Muscle layer of colon (tissue), 2 donors: ENCODE measurements around the gene ERICH4.

Source experiments
- H3K27ac ChIP-seq: one replicate; pipeline ENCODE4 v1.7.0; 2013; ENCODE audit warnings: low read depth, mild to moderate bottlenecking, low read length, moderate library complexity
- H3K27me3 ChIP-seq, 2 donors: one replicate each; pipeline ENCODE4 v1.7.0; 2013; ENCODE audit warnings: low read length in 2 of 2, mild to moderate bottlenecking in 2 of 2; ENCODE audit not compliant: insufficient read depth in 2 of 2, control insufficient read depth in 1 of 2
- H3K36me3 ChIP-seq: one replicate; pipeline ENCODE4 v1.7.0; 2013; ENCODE audit warnings: mild to moderate bottlenecking, low read length; ENCODE audit not compliant: insufficient read depth
- H3K4me1 ChIP-seq: one replicate; pipeline ENCODE4 v1.7.0; 2013; ENCODE audit warnings: mild to moderate bottlenecking, low read length; ENCODE audit not compliant: insufficient read depth
- H3K4me3 ChIP-seq, 2 donors: one replicate each; pipeline ENCODE4 v1.7.0; 2013; ENCODE audit warnings: low read length in 2 of 2, low read depth in 1 of 2, mild to moderate bottlenecking in 1 of 2, moderate library complexity in 1 of 2
- H3K9ac ChIP-seq: one replicate; pipeline ENCODE4 v1.7.0; 2013; ENCODE audit warnings: low read length
- H3K9me3 ChIP-seq: one replicate; pipeline ENCODE4 v1.7.0; 2013; ENCODE audit warnings: mild to moderate bottlenecking, low read length
- donor health status: abdominal sarcoma.
- donor health status: Adenocarcinoma of cecum.

The ERICH4 gene

GRCh38 chr19:41442473-41443355, at the start of gene ERICH4:
TSS of gene ERICH4 (plus strand) at chr19:41443156. CDS start at chr19:41443170, 14 bp downstream.
- no peak within 1 kb of the TSS for H3K9ac ChIP-seq
- H3K27me3 ChIP-seq: peaks cover 0 to 5% of the 10 kb centered on the region in 2 donors
- H3K4me3 ChIP-seq: no peak within 1 kb of the TSS

GRCh38 chr19:41395355-41395754, 47.6 kb upstream of the ERICH4 start:
- H3K4me1 ChIP-seq: peaks cover 12% of the 10 kb centered on the region
- H3K9ac ChIP-seq: no peak overlapping the region
- peaks cover 15% of the 10 kb centered on the region for H3K36me3 ChIP-seq
- H3K27me3 ChIP-seq: no peaks in the 10 kb centered on the region
- H3K27ac ChIP-seq: no peak overlapping the region
- no peak overlapping the region for H3K4me3 ChIP-seq
- H3K9me3 ChIP-seq: no peaks in the 10 kb centered on the region

More at GRCh38 chr19:41442473-41443355, at the start of gene ERICH4:
- Histone ChIP-seq H3K9me3 (no peaks in the 10 kb centered on the region), H3K36me3 (no peaks in the 10 kb centered on the region), H3K27ac (no peak within 1 kb of the TSS), H3K4me1 (peaks cover 13% of the 10 kb centered on the region)

GRCh38 chr19:41397086-41398049, 45.6 kb upstream of the ERICH4 start, which contains the start of the genes BCKDHA and EXOSC5:
TSS of gene BCKDHA (plus strand) at chr19:41397818. CDS start at chr19:41397828, 10 bp downstream.
TSS of gene EXOSC5 (minus strand) at chr19:41397359. CDS start at chr19:41397328, 31 bp downstream.
- Histone ChIP-seq H3K4me1 (peaks cover 12% of the 10 kb centered on the region), H3K9ac (peak within 1 kb of the TSS; percentile 93), H3K9me3 (no peaks in the 10 kb centered on the region), H3K27ac (peak within 1 kb of the TSS; percentile 53), H3K27me3 (no peaks in the 10 kb centered on the region), H3K36me3 (peaks cover 5% of the 10 kb centered on the region), H3K4me3 (peak within 1 kb of the TSS; percentile 79 to 97)

- H3K36me3 ChIP-seq: peaks cover 5% of the 10 kb centered on the region
- no peaks in the 10 kb centered on the region for H3K9me3 ChIP-seq
- H3K9ac ChIP-seq: peak overlapping the region; percentile 93
These were observed 44.9 kb upstream of the ERICH4 start for GRCh38 chr19:41398050-41398418.

GRCh38 chr19:41398598-41398997, 44.4 kb upstream of the ERICH4 start:
- Histone ChIP-seq H3K4me3 (peak overlapping the region; percentile 78 to 97), H3K36me3 (peaks cover 5% of the 10 kb centered on the region), H3K27me3 (no peaks in the 10 kb centered on the region), H3K4me1 (peaks cover 12% of the 10 kb centered on the region), H3K9ac (peak overlapping the region; percentile 93), H3K9me3 (no peaks in the 10 kb centered on the region), H3K27ac (peak overlapping the region; percentile 53)

More at GRCh38 chr19:41398050-41398418, 44.9 kb upstream of the ERICH4 start:
- H3K4me1 ChIP-seq: peaks cover 12% of the 10 kb centered on the region
- peak overlapping the region; percentile 78 to 97 for H3K4me3 ChIP-seq
- peak overlapping the region; percentile 53 for H3K27ac ChIP-seq
- H3K27me3 ChIP-seq: no peaks in the 10 kb centered on the region

- Histone ChIP-seq H3K4me3 (peak overlapping the region in 1 of 2 donors; percentile 97), H3K9ac (no peak overlapping the region), H3K27ac (no peak overlapping the region), H3K4me1 (peaks cover 12% of the 10 kb centered on the region), H3K9me3 (no peaks in the 10 kb centered on the region), H3K36me3 (peaks cover 5% of the 10 kb centered on the region), H3K27me3 (no peaks in the 10 kb centered on the region)
These were observed 43.9 kb upstream of the ERICH4 start for GRCh38 chr19:41399091-41399490.

GRCh38 chr19:41399525-41399924, 43.4 kb upstream of the ERICH4 start:
- Histone ChIP-seq H3K36me3 (peaks cover 5% of the 10 kb centered on the region), H3K4me3 (no peak overlapping the region), H3K9ac (no peak overlapping the region), H3K27me3 (no peaks in the 10 kb centered on the region), H3K9me3 (no peaks in the 10 kb centered on the region), H3K27ac (no peak overlapping the region), H3K4me1 (peaks cover 12% of the 10 kb centered on the region)

GRCh38 chr19:41401483-41401882, 41.5 kb upstream of the ERICH4 start:
- H3K4me3 ChIP-seq: no peak overlapping the region
- no peak overlapping the region for H3K9ac ChIP-seq
- peaks cover 5% of the 10 kb centered on the region for H3K36me3 ChIP-seq
- no peaks in the 10 kb centered on the region for H3K9me3 ChIP-seq
- no peak overlapping the region for H3K27ac ChIP-seq
- peaks cover 12% of the 10 kb centered on the region for H3K4me1 ChIP-seq
- H3K27me3 ChIP-seq: no peaks in the 10 kb centered on the region

GRCh38 chr19:41402010-41402409, 40.9 kb upstream of the ERICH4 start:
- Histone ChIP-seq H3K4me3 (no peak overlapping the region), H3K27ac (no peak overlapping the region), H3K27me3 (no peaks in the 10 kb centered on the region), H3K9ac (no peak overlapping the region), H3K36me3 (peaks cover 5% of the 10 kb centered on the region), H3K9me3 (no peaks in the 10 kb centered on the region), H3K4me1 (peaks cover 12% of the 10 kb centered on the region)

- Histone ChIP-seq H3K27ac (no peak overlapping the region), H3K4me3 (no peak overlapping the region), H3K9ac (no peak overlapping the region), H3K27me3 (no peaks in the 10 kb centered on the region), H3K9me3 (no peaks in the 10 kb centered on the region), H3K4me1 (peaks cover 8% of the 10 kb centered on the region), H3K36me3 (peaks cover 5% of the 10 kb centered on the region)
These were observed 39.6 kb upstream of the ERICH4 start for GRCh38 chr19:41403181-41403970.
